ENCODE results near the gene ZNF414. TPM values are rescaled to one million over a fixed set of nuclear protein-coding genes. Genes with fewer than 3 reads are reported as not detected.

Gene ZNF414
- total and polyA plus RNA-seq, 2 of the 4 experiments (the other 2 are of a cell fraction), result 3.2 to 14.2 TPM

DNA sequence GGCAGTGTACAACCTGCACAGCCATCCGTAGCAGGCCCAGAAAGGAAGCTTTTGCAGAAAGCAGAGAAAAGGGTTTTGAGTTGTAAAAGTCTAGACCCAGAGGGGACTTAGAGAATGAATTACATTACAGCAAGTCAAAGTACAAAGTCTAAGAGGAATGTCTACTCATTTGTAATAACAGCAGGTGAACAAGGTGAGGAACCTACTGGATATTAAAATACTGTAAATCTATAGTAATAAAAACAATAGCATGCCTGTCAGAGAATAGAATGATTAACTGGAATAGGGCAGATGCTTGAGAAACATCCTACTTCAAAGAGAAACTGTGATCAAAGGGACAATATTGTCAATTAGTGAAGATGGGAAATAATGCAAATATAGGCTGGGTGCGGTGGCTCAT is 18.3 kb upstream of the ZNF414 start:
- no peak overlapping the region for H2BK20ac ChIP-seq (ENCODE audit: low read depth, low read length)
- no peak overlapping the region for H2BK120ac ChIP-seq (ENCODE audit: low read depth, low read length)
- no peak overlapping the region for H3K4me3 ChIP-seq (ENCODE audit: insufficient read depth, low read depth, low read length)
- H3K9ac ChIP-seq (ENCODE audit: low read depth, low read length), result no peak overlapping the region
- H4K91ac ChIP-seq (ENCODE audit: insufficient read depth, low read depth, low read length), result no peak overlapping the region
- H3K9me3 ChIP-seq (ENCODE audit: control insufficient read depth, insufficient read depth, low read length), result no peaks in the 10 kb centered on the region
- no peaks in the 10 kb centered on the region for H3K27me3 ChIP-seq (ENCODE audit: control insufficient read depth, insufficient read depth, low read length)
- H3K36me3 ChIP-seq (ENCODE audit: control insufficient read depth, insufficient read depth, low read length), result no peaks in the 10 kb centered on the region
- H3K14ac ChIP-seq (replicated peaks; ENCODE audit: low read depth, low read length), result no peak overlapping the region
- no TSS peak for BruUV-seq (replicated peaks)
- no peak overlapping the region for H4K8ac ChIP-seq (ENCODE audit: low read depth in 2 of 2, low read length in 2 of 2)
- H2AK9ac ChIP-seq (replicated peaks; ENCODE audit: low read depth, low read length, poor library complexity), result no peak overlapping the region
- H2BK15ac ChIP-seq (ENCODE audit: low read depth, low read length), result no peak overlapping the region
- no peak overlapping the region for H3K56ac ChIP-seq (ENCODE audit: extremely low read depth, insufficient read depth, low read length)
- H3K23ac ChIP-seq (ENCODE audit: low read depth, low read length), result no peak overlapping the region
- H3K18ac ChIP-seq (ENCODE audit: low read depth, low read length), result no peak overlapping the region
- no peak overlapping the region for H4K5ac ChIP-seq (ENCODE audit: low read depth, low read length)
- ChIA-PET CTCF (no interaction called here), POLR2A (ENCODE audit: unreplicated experiment) (no interaction called here)
- H3K4ac ChIP-seq (ENCODE audit: low read depth, low read length), result no peak overlapping the region
- intact Hi-C loops (cut with micrococcal nuclease), result no loop called here
- H2AFZ ChIP-seq (replicated peaks; ENCODE audit: low read length, poor library complexity), result no peak overlapping the region
- peaks cover 17 to 24% of the 10 kb centered on the region in 2 experiments for H3K79me1 ChIP-seq (ENCODE audit: low read depth in 1 of 2, low read length in 2 of 2)
- peaks cover 18% of the 10 kb centered on the region; the same call in 1 of the 2 replicates for H4K20me1 ChIP-seq (ENCODE audit: insufficient read depth, low read length)
- in situ Hi-C loops (cut with MboI; ENCODE audit: low sequenced_read_pairs), result no loop called here
- H2BK5ac ChIP-seq (ENCODE audit: low read depth, low read length, poor library complexity, severe bottlenecking), result no peak overlapping the region
- TF ChIP-seq MXI1 (IDR thresholded peaks at IDR 0.05; ENCODE audit: borderline replicate concordance, low read depth, low read length), result no peak
- no peaks in the 10 kb centered on the region; the same call in none of the 2 replicates for H3K4me1 ChIP-seq (ENCODE audit: control insufficient read depth, insufficient read depth, low read length)
- dilution Hi-C loops (cut with HindIII; ENCODE audit: low sequenced_read_pairs, unreplicated experiment), result no loop called here
- no peak overlapping the region for H3K27ac ChIP-seq (ENCODE audit: insufficient read depth, low read length)
- no peak for DNase-seq
- 100% methylated on average over 1 of the region's 2 CpGs; no CpG with 5 or more reads in 1 of the 2 experiments for WGBS, 2 experiments (ENCODE audit: extremely low coverage in 2 of 2, insufficient read length in 1 of 2)
- no peak overlapping the region for H2AK5ac ChIP-seq (ENCODE audit: low read depth, low read length)
- no peak for ATAC-seq (ENCODE audit: low read depth)
- peaks cover 19% of the 10 kb centered on the region for H3K9me1 ChIP-seq (ENCODE audit: insufficient read depth, low read length)
- no peak overlapping the region for H3K4me2 ChIP-seq (ENCODE audit: low read depth, low read length)

Data from IMR-90 (cell line).